Gastrocnemius medialis (tissue), 4 donors: ENCODE results near the gene TRIM71.

Source experiments
- CTCF ChIP-seq, 5 experiments: fragments of 450-650 bp in 3 of 5; fragments of 200-600 bp in 2 of 5; sonication (generic) in 2 of 5; IDR thresholded peaks in 4 of 5; conservative IDR thresholded peaks in 1 of 5; 1 replicate in 4 of 5; 2 replicates in 1 of 5; pipeline ENCODE4 v1.5.1; 2016 to 2019; ENCODE audit warnings: antibody characterized with exemption in 5 of 5, mild to moderate bottlenecking in 3 of 5, moderate library complexity in 3 of 5
- POLR2A ChIP-seq, 2 donors: fragments of 450-650 bp; IDR thresholded peaks; one replicate each; pipeline ENCODE4 v1.6.1; 2017; ENCODE audit warnings: antibody characterized with exemption in 2 of 2, mild to moderate bottlenecking in 2 of 2, moderate library complexity in 2 of 2

- TF ChIP-seq CTCF (IDR thresholded peaks at IDR 0.05 in 4 of 5, conservative IDR thresholded peaks at IDR 0.05 in 1 of 5), result no peak
- TF ChIP-seq POLR2A (IDR thresholded peaks at IDR 0.05), result no peak
Observed at GRCh38 chr3:32844914-32845313, 27.1 kb downstream of the TRIM71 start.
